T-helper 22 cell (primary cell): ENCODE results near the gene NEK11.

Experiments used
- DNase-seq: peaks from one replicate; pipeline ENCODE4 v3.0.0-alpha.2; 2020; ENCODE audit warnings: low read depth

The NEK11 gene

GRCh38 chr3:131140891-131141290 lies 114.2 kb downstream of the NEK11 start:
- no peak for DNase-seq

- no peak for DNase-seq
Measured at GRCh38 chr3:131141770-131142169, 115.1 kb downstream of the NEK11 start.

GRCh38 chr3:131142580-131142979 lies 115.9 kb downstream of the NEK11 start:
- DNase-seq = no peak

GRCh38 chr3:131143802-131144201 lies 117.1 kb downstream of the NEK11 start:
- no peak for DNase-seq

GRCh38 chr3:131147534-131147933 lies 120.9 kb downstream of the NEK11 start:
- no peak for DNase-seq

GRCh38 chr3:131158434-131158833 lies 131.8 kb downstream of the NEK11 start:
- DNase-seq = no peak

GRCh38 chr3:131162516-131162915 lies 135.8 kb downstream of the NEK11 start:
- DNase-seq = no peak

GRCh38 chr3:131167867-131168266 lies 141.2 kb downstream of the NEK11 start:
- no peak for DNase-seq

GRCh38 chr3:131169331-131169730 lies 142.7 kb downstream of the NEK11 start:
- no peak for DNase-seq

GRCh38 chr3:131172502-131173200 lies 146.0 kb downstream of the NEK11 start:
- DNase-seq = no peak

GRCh38 chr3:131174752-131175151 lies 148.1 kb downstream of the NEK11 start:
- DNase-seq = no peak

GRCh38 chr3:131178710-131179375 lies 152.2 kb downstream of the NEK11 start:
- no peak for DNase-seq

GRCh38 chr3:131192701-131193100 lies 166.0 kb downstream of the NEK11 start:
- DNase-seq = no peak

- DNase-seq = no peak
Measured at GRCh38 chr3:131193641-131194238, 167.1 kb downstream of the NEK11 start.

GRCh38 chr3:131194816-131195215 lies 168.1 kb downstream of the NEK11 start:
- no peak for DNase-seq

- no peak for DNase-seq
Measured at GRCh38 chr3:131200636-131201199, 174.0 kb downstream of the NEK11 start.

GRCh38 chr3:131216330-131216729 lies 189.7 kb downstream of the NEK11 start:
- no peak for DNase-seq

GRCh38 chr3:131216801-131217200 lies 190.1 kb downstream of the NEK11 start:
- no peak for DNase-seq

- DNase-seq = no peak
Measured at GRCh38 chr3:131217296-131217741, 190.6 kb downstream of the NEK11 start.

- DNase-seq = no peak
Measured at GRCh38 chr3:131218196-131218595, 191.5 kb downstream of the NEK11 start.

- no peak for DNase-seq
Measured at GRCh38 chr3:131221731-131222130, 195.1 kb downstream of the NEK11 start.

GRCh38 chr3:131222599-131222998 lies 195.9 kb downstream of the NEK11 start:
- DNase-seq = no peak
